MM.1S (cell line): Measurements from ENCODE around the gene HCN1.

Experiments used
- DNase-seq: peaks from one replicate; pipeline ENCODE4 v3.0.0-alpha.2; 2015
- H2AFZ ChIP-seq: fragments of 300-600 bp; sonication (generic); 2 replicates; pipeline ENCODE4 v1.6.0; 2016; ENCODE audit warnings: antibody characterized with exemption, low read length
- H3F3A ChIP-seq: fragments of 300-600 bp; sonication (generic); 2 replicates; pipeline ENCODE4 v1.6.1; 2016; ENCODE audit warnings: mild to moderate bottlenecking, antibody characterized with exemption, low read length, moderate library complexity, mixed read lengths; ENCODE audit not compliant: insufficient read depth
- H3K27ac ChIP-seq: fragments of 300-600 bp; sonication (generic); 2 replicates; pipeline ENCODE4 v1.5.1; 2016; ENCODE audit warnings: mild to moderate bottlenecking, low read length
- H3K27me3 ChIP-seq: fragments of 300-600 bp; sonication (generic); replicated peaks from 2 replicates; pipeline ENCODE4 v1.6.0; 2016; ENCODE audit warnings: low read length; ENCODE audit not compliant: insufficient read depth
- H3K36me3 ChIP-seq: fragments of 300-600 bp; sonication (generic); replicated peaks from 2 replicates; pipeline ENCODE4 v1.6.1; 2016; ENCODE audit warnings: mild to moderate bottlenecking, low read length, mixed read lengths; ENCODE audit not compliant: insufficient read depth
- H3K4me1 ChIP-seq: fragments of 300-600 bp; sonication (generic); 2 replicates; pipeline ENCODE4 v1.6.1; 2016; ENCODE audit warnings: low read length, mixed read lengths
- H3K4me2 ChIP-seq: fragments of 300-600 bp; sonication (generic); 2 replicates; pipeline ENCODE4 v1.6.0; 2016; ENCODE audit warnings: low read depth, low read length
- H3K4me3 ChIP-seq: fragments of 300-600 bp; sonication (generic); 2 replicates; pipeline ENCODE4 v1.5.1; 2016; ENCODE audit warnings: low read length, mixed read lengths
- H3K79me2 ChIP-seq: fragments of 300-600 bp; sonication (generic); 2 replicates; pipeline ENCODE4 v1.6.1; 2016; ENCODE audit warnings: mixed run types, low read length, mixed read lengths
- H3K9ac ChIP-seq: fragments of 300-600 bp; sonication (generic); 2 replicates; pipeline ENCODE4 v1.6.1; 2016; ENCODE audit warnings: low read length, mixed read lengths
- H3K9me2 ChIP-seq: fragments of 300-600 bp; sonication (generic); replicated peaks from 2 replicates; pipeline ENCODE4 v1.6.1; 2016; ENCODE audit warnings: mild to moderate bottlenecking, low read length, mixed read lengths; ENCODE audit not compliant: insufficient read depth
- H3K9me3 ChIP-seq: fragments of 300-600 bp; sonication (generic); replicated peaks from 2 replicates; pipeline ENCODE4 v1.6.1; 2016; ENCODE audit warnings: mild to moderate bottlenecking, low read length, mixed read lengths; ENCODE audit not compliant: insufficient read depth
- H4K20me1 ChIP-seq: fragments of 300-600 bp; sonication (generic); 2 replicates; pipeline ENCODE4 v1.6.1; 2016; ENCODE audit warnings: mild to moderate bottlenecking, low read length, moderate library complexity, mixed read lengths; ENCODE audit not compliant: insufficient read depth
- EZH2 ChIP-seq: fragments of 300-600 bp; sonication (generic); optimal IDR thresholded peaks from 2 replicates; pipeline ENCODE3; 2017; ENCODE audit warnings: low read depth, mild to moderate bottlenecking, antibody characterized with exemption, low read length, mixed read lengths
- EZH2phosphoT487 ChIP-seq: fragments of 300-600 bp; sonication (generic); IDR thresholded peaks from 2 replicates; pipeline ENCODE4 v1.6.1; 2018; ENCODE audit warnings: antibody characterized with exemption, low read length
- TF ChIP-seq, protein P1 (sequence below): fragments of 300-600 bp; sonication (generic); IDR thresholded peaks from 2 replicates; pipeline ENCODE4 v1.5.1; 2016; ENCODE audit warnings: antibody characterized with exemption, low read length, mixed read lengths

HCN1 gene

DNA sequence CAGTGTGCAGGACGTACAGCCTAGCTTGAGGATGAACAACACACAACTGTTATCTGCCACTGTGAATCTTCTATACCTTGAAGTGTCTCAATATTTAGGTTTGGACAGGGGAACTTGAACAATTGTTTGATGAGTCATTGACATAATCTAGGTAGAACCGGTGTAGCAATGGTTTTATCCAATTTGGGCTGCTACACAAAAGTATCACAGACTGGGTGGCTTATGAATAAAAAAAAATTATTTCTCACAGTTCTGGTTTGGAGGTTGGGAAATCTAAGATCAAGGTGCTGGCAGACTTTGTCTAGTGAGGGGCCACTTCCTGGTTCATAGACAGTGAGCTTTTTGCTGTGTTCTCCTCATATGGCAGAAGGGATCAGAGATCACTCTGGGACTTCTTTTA, 359.7 kb downstream of the HCN1 start:
- DNase-seq: no peak
- Histone ChIP-seq H3K27ac (no peak overlapping the region), H2AFZ (no peak overlapping the region), H3K27me3 (no peaks in the 10 kb centered on the region), H3K4me3 (no peak overlapping the region), H3K79me2 (no peaks in the 10 kb centered on the region), H3F3A (no peaks in the 10 kb centered on the region), H3K4me1 (no peaks in the 10 kb centered on the region), H3K9me3 (no peaks in the 10 kb centered on the region), H3K4me2 (no peak overlapping the region), H3K36me3 (no peaks in the 10 kb centered on the region), H3K9me2 (no peaks in the 10 kb centered on the region), H3K9ac (no peak overlapping the region), H4K20me1 (no peaks in the 10 kb centered on the region)
- TF ChIP-seq, protein P1, sequence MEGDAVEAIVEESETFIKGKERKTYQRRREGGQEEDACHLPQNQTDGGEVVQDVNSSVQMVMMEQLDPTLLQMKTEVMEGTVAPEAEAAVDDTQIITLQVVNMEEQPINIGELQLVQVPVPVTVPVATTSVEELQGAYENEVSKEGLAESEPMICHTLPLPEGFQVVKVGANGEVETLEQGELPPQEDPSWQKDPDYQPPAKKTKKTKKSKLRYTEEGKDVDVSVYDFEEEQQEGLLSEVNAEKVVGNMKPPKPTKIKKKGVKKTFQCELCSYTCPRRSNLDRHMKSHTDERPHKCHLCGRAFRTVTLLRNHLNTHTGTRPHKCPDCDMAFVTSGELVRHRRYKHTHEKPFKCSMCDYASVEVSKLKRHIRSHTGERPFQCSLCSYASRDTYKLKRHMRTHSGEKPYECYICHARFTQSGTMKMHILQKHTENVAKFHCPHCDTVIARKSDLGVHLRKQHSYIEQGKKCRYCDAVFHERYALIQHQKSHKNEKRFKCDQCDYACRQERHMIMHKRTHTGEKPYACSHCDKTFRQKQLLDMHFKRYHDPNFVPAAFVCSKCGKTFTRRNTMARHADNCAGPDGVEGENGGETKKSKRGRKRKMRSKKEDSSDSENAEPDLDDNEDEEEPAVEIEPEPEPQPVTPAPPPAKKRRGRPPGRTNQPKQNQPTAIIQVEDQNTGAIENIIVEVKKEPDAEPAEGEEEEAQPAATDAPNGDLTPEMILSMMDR: no peak
- TF ChIP-seq EZH2phosphoT487 (no peak), EZH2 (no peak)

DNA sequence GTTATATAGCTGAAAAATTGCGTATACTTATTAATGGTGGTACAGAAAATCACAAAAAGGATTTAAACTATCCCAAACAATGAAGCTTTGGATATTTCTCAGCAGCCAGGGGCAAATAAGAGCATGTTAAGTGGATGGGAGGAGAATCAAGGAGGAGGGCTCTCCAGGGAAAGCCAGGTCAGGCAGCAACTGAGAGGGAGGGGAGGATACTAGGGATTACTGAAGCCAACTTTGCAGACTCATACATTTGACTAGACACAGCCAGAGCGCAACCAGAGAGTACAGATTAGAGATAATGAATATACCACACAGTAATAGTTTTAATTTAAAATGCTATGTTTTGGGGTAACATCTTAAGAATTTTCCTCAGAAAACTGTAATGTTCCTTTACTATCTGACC, 360.2 kb downstream of the HCN1 start:
- H3K9me3 ChIP-seq: no peaks in the 10 kb centered on the region
- DNase-seq: no peak
- H3K9ac ChIP-seq: no peak overlapping the region
- no peaks in the 10 kb centered on the region for H3K36me3 ChIP-seq
- no peaks in the 10 kb centered on the region for H3K4me1 ChIP-seq
- no peak overlapping the region for H2AFZ ChIP-seq
- H3K4me3 ChIP-seq: no peak overlapping the region
- no peaks in the 10 kb centered on the region for H3K27me3 ChIP-seq
- TF ChIP-seq EZH2 (no peak), EZH2phosphoT487 (no peak)
- TF ChIP-seq, protein P1: no peak
- H4K20me1 ChIP-seq: no peaks in the 10 kb centered on the region
- no peak overlapping the region for H3K4me2 ChIP-seq
- no peak overlapping the region for H3K27ac ChIP-seq
- no peaks in the 10 kb centered on the region for H3F3A ChIP-seq
- no peaks in the 10 kb centered on the region for H3K79me2 ChIP-seq
- no peaks in the 10 kb centered on the region for H3K9me2 ChIP-seq

DNA sequence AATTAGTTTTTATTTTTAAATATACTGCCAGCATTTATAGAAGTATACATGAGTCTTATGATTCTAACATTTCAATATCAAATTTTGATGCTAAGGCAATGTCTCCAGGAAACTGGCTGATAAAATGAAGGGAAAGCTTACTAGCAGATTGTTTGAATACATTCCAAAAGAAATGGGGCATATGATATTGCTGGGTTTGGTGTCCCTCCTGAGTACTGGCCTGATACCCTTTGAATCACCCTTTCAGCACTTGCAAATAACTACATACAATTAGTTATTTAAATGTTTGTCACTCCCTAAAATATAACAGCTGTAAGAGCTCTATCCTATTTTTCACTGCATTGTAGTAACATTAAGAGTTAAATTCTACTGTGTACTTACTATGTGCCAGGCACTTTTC, 360.8 kb downstream of the HCN1 start:
- no peak for TF ChIP-seq EZH2phosphoT487
- TF ChIP-seq EZH2: no peak
- TF ChIP-seq, protein P1: no peak
- no peak for DNase-seq
- no peaks in the 10 kb centered on the region for H3K4me1 ChIP-seq
- H3K9ac ChIP-seq: no peak overlapping the region
- H3K36me3 ChIP-seq: no peaks in the 10 kb centered on the region
- no peaks in the 10 kb centered on the region for H3K79me2 ChIP-seq
- no peaks in the 10 kb centered on the region for H3K27me3 ChIP-seq
- H3K9me2 ChIP-seq: no peaks in the 10 kb centered on the region
- H2AFZ ChIP-seq: no peak overlapping the region
- no peak overlapping the region for H3K27ac ChIP-seq
- H4K20me1 ChIP-seq: no peaks in the 10 kb centered on the region
- no peaks in the 10 kb centered on the region for H3K9me3 ChIP-seq
- H3K4me3 ChIP-seq: no peak overlapping the region
- no peaks in the 10 kb centered on the region for H3F3A ChIP-seq
- no peak overlapping the region for H3K4me2 ChIP-seq
